Pericardium fibroblast (primary cell): Measurements from ENCODE around the gene RARB. TPM values are rescaled to one million over a fixed set of nuclear protein-coding genes. Genes with fewer than 3 reads are reported as not detected.

Experiments
- total RNA-seq: library from RNA; depleted of rRNA; stranded (reverse); fragments of >200 nt; gene quantifications from 2 replicates; pipeline ENCODE4 v1.2.3, GENCODE V29; 2015

The RARB gene
- total RNA-seq: 3.4 and 7.7 TPM in 2 replicates

GRCh38 chr3:25427942-25428788 is at the start of gene RARB:
Gene RARB, plus strand, starts transcription at chr3:25428263. Its CDS starts 469 bp downstream, at chr3:25428732.

Other genes with a start within 250 kb of the RARB start
- gene TOP2B, start 236.6 kb downstream of the RARB start, total RNA-seq: 40.4 and 40.6 TPM in 2 replicates